MM.1S (cell line): Measurements from ENCODE around the gene TENT4B.

Source experiments
- EZH2 ChIP-seq: fragments of 300-600 bp; sonication (generic); optimal IDR thresholded peaks from 2 replicates; pipeline ENCODE3; 2017; ENCODE audit warnings: low read depth, mild to moderate bottlenecking, antibody characterized with exemption, low read length, mixed read lengths
- TF ChIP-seq, protein P1 (sequence below): fragments of 300-600 bp; sonication (generic); IDR thresholded peaks from 2 replicates; pipeline ENCODE4 v1.5.1; 2016; ENCODE audit warnings: antibody characterized with exemption, low read length, mixed read lengths

DNA sequence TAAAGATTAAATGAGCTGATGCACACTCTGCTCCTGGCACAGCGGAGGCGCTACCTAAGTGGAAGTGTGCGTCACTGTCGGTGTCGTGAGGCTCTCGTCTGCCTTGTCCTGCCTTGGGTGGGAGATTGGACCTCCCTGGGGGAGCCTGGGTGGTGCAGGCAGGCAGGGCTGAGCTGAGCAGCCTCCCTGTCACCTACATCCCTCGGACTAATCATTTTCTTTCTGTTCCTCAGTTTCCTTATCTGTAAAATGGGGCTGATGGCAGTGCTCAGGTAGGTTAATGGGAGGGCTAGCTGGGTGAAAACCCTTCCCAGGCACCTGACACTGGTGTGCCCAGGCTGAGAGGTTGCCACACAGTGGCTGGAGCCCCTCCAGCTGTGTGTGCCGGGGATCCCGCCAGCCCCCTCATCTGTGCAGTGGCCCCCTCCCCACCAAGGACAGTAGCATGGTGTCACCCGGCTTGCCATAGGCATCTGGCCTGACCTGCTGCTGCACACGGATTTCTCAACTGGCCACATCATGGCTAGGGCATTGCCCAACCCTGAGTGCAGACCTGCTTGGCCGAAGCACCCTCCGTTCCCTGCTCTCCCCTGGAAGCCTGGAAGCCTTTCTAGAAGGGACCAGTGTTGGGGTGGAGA lies 117.5 kb downstream of the TENT4B start:
- no peak for TF ChIP-seq EZH2
- TF ChIP-seq, protein P1, sequence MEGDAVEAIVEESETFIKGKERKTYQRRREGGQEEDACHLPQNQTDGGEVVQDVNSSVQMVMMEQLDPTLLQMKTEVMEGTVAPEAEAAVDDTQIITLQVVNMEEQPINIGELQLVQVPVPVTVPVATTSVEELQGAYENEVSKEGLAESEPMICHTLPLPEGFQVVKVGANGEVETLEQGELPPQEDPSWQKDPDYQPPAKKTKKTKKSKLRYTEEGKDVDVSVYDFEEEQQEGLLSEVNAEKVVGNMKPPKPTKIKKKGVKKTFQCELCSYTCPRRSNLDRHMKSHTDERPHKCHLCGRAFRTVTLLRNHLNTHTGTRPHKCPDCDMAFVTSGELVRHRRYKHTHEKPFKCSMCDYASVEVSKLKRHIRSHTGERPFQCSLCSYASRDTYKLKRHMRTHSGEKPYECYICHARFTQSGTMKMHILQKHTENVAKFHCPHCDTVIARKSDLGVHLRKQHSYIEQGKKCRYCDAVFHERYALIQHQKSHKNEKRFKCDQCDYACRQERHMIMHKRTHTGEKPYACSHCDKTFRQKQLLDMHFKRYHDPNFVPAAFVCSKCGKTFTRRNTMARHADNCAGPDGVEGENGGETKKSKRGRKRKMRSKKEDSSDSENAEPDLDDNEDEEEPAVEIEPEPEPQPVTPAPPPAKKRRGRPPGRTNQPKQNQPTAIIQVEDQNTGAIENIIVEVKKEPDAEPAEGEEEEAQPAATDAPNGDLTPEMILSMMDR = no peak
